SKM-1 treated with dmso at 0.1 percent for 144 hours (cell line): ENCODE results near the gene RSPH3.
"Not testable (repeated sequence)": the region's sequence is repeated elsewhere in the genome, so short reads cannot be mapped to it uniquely, and the experiment has no call there.

Source experiments
- DNase-seq: peaks from one replicate; lab custom pipeline; 2025; ENCODE audit not compliant: unreplicated experiment; lab: John Stamatoyannopoulos, UW

Gene RSPH3

GRCh38 chr6:159030168-159030567 lies 30.2 kb upstream of the RSPH3 start:
- no peak for DNase-seq

GRCh38 chr6:159025224-159025623 lies 25.2 kb upstream of the RSPH3 start:
- not testable (repeated sequence) for DNase-seq

DNA sequence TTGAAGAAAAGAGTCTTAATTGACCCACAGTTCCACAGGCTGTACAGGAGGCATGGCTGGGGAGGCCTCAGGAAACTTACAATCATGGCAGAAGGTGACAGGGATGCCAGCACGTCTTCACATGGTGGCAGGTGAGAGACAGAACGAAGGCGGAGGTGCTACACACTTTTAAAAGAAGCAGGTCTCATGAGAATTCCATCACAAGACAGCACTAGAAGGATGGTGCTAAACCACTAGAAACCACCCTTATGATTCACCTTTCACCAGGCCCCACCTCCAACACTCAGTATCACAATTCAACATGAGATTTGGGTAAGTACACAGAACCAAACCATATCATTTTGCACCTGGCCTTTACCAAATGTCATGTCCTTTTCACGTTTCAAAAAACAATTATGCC lies 23.9 kb upstream of the RSPH3 start:
- no peak for DNase-seq

- no peak for DNase-seq
Observed at GRCh38 chr6:159020011-159020410, 20.0 kb upstream of the RSPH3 start.

DNA sequence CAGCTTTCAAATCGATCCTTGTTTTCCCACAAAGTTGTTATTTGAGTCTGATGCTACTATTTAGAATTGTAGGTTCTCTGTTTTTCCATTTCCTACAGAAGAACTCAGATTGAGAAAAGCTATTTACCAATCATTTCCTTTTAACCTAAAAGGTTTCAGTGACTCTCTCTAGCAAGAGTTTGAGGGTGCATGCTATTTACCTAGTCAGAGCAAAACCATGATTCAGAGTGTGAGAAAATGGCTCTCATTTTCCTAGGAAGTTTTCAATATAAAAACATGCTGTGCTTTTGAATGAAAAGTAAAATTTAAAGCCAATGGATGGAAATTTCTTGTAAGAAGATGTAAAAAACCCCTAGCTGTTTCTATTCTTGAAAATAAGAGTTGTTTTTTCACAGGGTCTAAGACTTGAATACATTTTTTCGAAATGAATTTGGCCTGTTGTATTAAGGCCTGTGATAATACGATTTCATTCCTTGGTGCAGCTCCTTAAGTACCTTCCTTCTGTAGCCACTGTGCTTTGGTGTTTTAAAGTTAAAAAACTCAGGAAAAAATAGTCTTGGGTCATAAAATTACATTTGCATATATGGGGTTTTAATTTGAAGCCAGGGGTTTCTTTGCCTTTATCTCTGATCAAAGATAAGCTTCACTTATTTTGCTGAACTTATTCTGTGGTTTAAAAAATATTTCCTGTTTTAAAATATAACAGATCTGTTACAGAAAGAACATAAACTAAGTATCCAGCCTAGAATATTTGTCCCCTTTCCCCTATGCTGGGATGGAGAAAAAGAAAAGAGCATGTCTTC lies 18.0 kb upstream of the RSPH3 start:
- no peak for DNase-seq

GRCh38 chr6:159014406-159014805 lies 14.4 kb upstream of the RSPH3 start:
- no peak for DNase-seq

- peak; percentile 33 for DNase-seq
Observed at GRCh38 chr6:159013229-159013628, 13.2 kb upstream of the RSPH3 start.

- DNase-seq, result no peak
Observed at GRCh38 chr6:159012201-159012600, 12.2 kb upstream of the RSPH3 start.

DNA sequence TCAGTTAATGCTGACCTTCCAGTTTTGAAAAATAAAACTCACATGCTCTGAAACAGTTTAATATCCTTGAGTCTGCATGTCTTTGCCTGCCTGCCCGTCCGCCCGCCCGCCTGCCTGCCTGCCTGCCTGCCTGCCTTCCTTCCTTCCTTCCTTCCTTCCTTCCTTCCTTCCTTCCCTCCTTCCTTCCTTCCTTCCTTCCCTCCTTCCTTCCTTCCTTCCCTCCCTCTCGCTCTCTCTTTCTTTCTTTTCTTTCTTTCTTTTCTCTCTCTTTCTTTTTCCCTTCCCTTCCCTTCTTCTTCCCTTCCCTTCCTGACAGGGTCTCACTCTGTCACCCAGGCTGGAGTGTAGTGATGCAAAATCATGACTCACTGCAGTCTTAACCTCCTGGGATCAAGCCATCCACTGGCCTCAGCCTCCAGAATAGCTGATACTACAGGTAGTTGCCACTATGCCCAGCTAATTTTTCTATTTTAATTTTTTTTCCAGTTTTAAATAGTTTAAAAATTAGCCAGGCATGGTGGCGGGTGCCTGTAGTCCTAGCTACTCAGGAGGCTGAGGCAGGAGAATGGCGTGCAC lies 10.1 kb upstream of the RSPH3 start:
- DNase-seq, result not testable (repeated sequence)

GRCh38 chr6:159008656-159009288 lies 8.8 kb upstream of the RSPH3 start:
- DNase-seq, result peak; percentile 35

- DNase-seq, result no peak
Observed at GRCh38 chr6:159007510-159007909, 7.5 kb upstream of the RSPH3 start.

DNA sequence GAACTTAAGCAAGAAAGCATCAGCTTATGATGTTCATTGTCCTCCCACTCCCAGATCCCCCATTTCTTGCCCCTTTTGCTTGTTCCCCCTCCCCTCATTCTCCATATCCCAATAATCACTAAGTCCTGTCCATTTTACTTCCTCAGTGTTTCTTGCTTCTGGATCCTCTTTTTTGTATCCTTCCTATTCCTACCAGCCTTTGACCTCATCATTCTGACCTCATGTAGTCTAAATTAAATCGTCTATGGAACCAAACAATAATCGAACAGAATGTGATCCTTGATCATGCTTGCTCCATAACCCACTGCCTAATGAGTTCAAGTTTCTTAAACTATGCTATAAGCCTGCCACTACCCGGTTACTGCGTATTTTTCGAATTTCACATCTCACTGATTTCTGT lies 5.4 kb upstream of the RSPH3 start:
- DNase-seq, result no peak

DNA sequence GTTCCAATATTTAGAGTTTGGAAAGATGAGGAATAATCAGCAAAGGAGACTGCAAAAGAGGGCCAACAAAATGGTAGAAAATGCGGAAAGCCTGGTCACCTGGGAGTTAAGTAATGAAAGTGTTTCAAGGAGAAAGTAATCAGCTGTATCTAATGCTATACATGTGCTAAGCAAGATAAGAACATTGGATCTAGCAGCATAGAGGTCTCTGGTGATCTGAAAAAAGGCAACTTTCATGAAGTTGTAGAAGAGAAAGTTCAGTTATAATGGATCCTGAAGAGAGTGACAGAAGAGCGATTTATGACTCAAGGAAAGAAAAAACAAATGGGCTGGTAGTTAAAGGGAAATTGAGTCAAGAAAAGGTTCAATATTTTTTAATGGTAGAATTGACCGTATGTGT lies 4.6 kb upstream of the RSPH3 start:
- DNase-seq, result no peak

- no peak for DNase-seq
Observed at GRCh38 chr6:159002432-159003155, 2.6 kb upstream of the RSPH3 start.

DNA sequence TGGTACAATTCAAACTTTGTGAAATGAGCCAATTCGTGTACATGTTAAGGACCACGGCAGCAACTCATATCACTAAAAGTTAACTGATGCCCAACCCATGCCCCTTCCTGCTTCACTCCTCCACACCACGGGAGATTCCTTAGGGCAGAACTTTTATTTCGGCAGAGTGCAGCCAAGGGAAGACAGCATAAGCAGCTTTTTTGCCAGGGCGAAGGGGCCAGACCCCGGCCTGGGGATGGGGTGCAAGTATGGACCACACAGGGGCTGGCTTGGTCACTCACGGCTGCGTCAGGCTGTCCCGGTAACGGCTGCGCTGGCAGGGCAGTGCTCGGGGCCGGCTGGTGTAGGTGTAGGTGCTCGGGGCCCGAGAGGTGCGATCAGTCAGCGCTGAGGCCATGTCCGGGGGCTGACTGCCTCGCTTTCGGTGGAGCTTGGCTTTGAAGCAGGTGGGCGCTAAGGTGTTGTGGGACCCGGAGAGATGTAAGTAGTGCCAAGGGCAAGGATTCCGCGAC lies 792 bp downstream of the RSPH3 start:
- no peak for DNase-seq

- DNase-seq, result peak; percentile 83
Observed at GRCh38 chr6:158996856-158997255, 3.1 kb downstream of the RSPH3 start.

DNA sequence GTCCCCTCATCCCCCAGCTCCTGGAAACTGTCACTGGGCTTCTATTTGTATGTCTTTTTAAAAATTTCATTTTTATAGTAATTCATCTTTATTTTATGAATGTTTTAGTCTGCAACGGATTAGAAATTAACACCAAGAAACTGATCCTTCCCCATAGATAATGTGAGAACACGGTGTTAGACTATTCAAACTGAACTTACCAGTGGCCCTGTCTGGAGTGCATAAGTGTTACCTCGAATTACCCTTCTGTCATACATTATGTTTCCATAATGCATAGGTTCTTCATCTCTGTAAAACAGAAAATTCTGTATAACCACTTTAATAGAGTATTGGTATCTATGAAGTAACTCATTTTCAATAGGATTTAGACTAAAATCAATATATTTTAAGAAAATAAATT lies 6.4 kb downstream of the RSPH3 start:
- DNase-seq, result no peak

DNA sequence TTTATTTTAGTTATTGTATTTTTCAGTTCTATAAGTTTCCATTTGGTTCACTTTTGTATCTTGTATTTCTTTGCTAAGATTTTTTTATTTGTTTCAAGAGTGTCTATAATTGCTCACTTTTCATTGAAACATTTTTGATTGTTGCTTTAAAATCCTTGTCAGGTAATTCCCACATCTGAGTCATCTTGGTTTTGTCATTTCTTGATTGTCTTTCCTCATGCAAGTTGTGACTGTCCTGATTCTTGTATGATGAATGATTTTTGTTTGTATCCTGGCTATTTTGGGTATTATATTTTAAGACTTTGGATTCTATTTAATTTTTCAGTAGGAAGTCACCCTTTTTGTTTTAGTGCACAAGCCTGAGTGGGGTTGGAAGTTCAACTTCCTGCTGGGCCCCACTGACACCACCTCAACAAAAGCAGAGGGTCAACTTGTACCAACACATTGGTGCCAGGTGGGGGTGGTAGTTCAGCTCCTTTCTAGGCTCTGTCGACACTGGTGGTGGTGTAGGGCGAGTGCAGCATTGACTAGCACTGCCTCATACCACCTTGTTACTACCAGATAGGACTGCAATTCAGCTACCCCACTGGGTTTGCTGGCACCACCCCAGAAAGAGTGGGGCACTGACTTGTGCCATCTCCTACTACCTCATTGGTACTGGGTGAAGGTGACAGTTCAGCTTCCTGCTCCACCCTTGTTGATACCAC lies 8.8 kb downstream of the RSPH3 start:
- peak; percentile 21 for DNase-seq

DNA sequence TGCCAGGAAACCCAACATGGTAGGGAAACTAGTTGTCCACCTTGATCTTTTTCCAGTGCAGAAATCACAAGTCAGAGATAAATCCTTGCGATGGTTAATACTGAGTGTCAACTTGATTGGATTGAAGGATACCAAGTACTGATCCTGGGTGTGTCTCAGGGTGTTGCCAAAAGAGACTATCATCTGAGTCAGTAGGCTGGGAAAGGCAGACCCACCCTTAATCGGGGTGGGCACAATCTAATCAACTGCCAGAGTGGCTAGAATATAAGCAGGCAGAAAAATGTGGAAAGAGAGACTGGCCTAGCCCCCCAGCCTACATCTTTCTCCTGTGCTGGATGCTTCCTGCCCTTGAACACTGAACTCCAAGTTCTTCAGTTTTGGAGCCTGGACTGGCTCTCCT lies 10.3 kb downstream of the RSPH3 start:
- not testable (repeated sequence) for DNase-seq

- no peak for DNase-seq
Observed at GRCh38 chr6:158988477-158988876, 11.5 kb downstream of the RSPH3 start.

GRCh38 chr6:158987657-158988056 lies 12.3 kb downstream of the RSPH3 start:
- no peak for DNase-seq
